Head of caudate nucleus (tissue), 42 donors: ENCODE results near the gene WDR87.

Experiments
- DNase-seq, 42 donors: peaks; one replicate each; pipeline versions ENCODE4 v3.0.0 to v3.0.0-alpha.2; 2020 to 2021; ENCODE audit warnings: mixed read lengths in 7 of 42
- intact Hi-C: fragments of 100-400 bp; cut with DNase I; formaldehyde crosslinking; loops from one replicate; pipeline ENCODE4 v1.15.0; 2022

WDR87 gene

GRCh38 chr19:37905946-37906868 lies at the start of gene WDR87:
Gene WDR87, minus strand, starts transcription at chr19:37906594. Its CDS starts 8,355 bp downstream, at chr19:37898239.
- intact Hi-C loops: loop anchor here (5.0 to 10.0 kb wide), 2 partner anchors 189 to 326 kb away; no protein-coding TSS in a partner anchor
- peak in 39 of 42 donors; percentile 2 to 61 (median 30) for DNase-seq

GRCh38 chr19:37955986-37956385 lies 49.6 kb upstream of the WDR87 start:
- no peak for DNase-seq
- intact Hi-C loops: no loop called here

GRCh38 chr19:37954421-37954874 lies 48.1 kb upstream of the WDR87 start:
- intact Hi-C loops: no loop called here
- DNase-seq: no peak

GRCh38 chr19:37953918-37954303 lies 47.5 kb upstream of the WDR87 start:
- no peak for DNase-seq
- intact Hi-C loops: no loop called here

- intact Hi-C loops: no loop called here
- no peak for DNase-seq
Observed at GRCh38 chr19:37953171-37953917, 47.0 kb upstream of the WDR87 start.

- no peak for DNase-seq
- intact Hi-C loops: no loop called here
Observed at GRCh38 chr19:37951816-37952210, 45.4 kb upstream of the WDR87 start.

GRCh38 chr19:37950471-37951175 lies 44.2 kb upstream of the WDR87 start:
- intact Hi-C loops: no loop called here
- no peak for DNase-seq

- intact Hi-C loops: no loop called here
- no peak for DNase-seq
Observed at GRCh38 chr19:37948362-37948761, 42.0 kb upstream of the WDR87 start.

GRCh38 chr19:37947778-37948177 lies 41.4 kb upstream of the WDR87 start:
- peak in 2 of 42 donors; percentile 6 to 17 for DNase-seq
- intact Hi-C loops: no loop called here

GRCh38 chr19:37946132-37946531 lies 39.7 kb upstream of the WDR87 start:
- intact Hi-C loops: no loop called here
- DNase-seq: no peak

- intact Hi-C loops: no loop called here
- no peak for DNase-seq
Observed at GRCh38 chr19:37943480-37943879, 37.1 kb upstream of the WDR87 start.

- no peak for DNase-seq
- intact Hi-C loops: no loop called here
Observed at GRCh38 chr19:37942516-37942902, 36.1 kb upstream of the WDR87 start.

- intact Hi-C loops: no loop called here
Observed at GRCh38 chr19:37941782-37942515, 35.6 kb upstream of the WDR87 start.

GRCh38 chr19:37938353-37938752 lies 32.0 kb upstream of the WDR87 start:
- intact Hi-C loops: no loop called here

More at GRCh38 chr19:37941782-37942515, 35.6 kb upstream of the WDR87 start:
- DNase-seq: no peak

GRCh38 chr19:37936886-37937285 lies 30.5 kb upstream of the WDR87 start:
- intact Hi-C loops: no loop called here
- no peak for DNase-seq

More at GRCh38 chr19:37938353-37938752, 32.0 kb upstream of the WDR87 start:
- no peak for DNase-seq

GRCh38 chr19:37936166-37936565 lies 29.8 kb upstream of the WDR87 start:
- no peak for DNase-seq
- intact Hi-C loops: no loop called here

GRCh38 chr19:37935341-37935740 lies 28.9 kb upstream of the WDR87 start:
- peak in 1 of 42 donors; percentile 14 for DNase-seq
- intact Hi-C loops: no loop called here

- intact Hi-C loops: no loop called here
- DNase-seq: peak in 1 of 42 donors; percentile 13
Observed at GRCh38 chr19:37933937-37934358, 27.6 kb upstream of the WDR87 start.
